NCI-H526 (cell line): ENCODE results near the gene HDDC2.
A peak's percentile ranks its signal among the peaks of the same experiment; 100 is the strongest.

ENCODE experiments used
- DNase-seq, 2 experiments: peaks; one replicate each; lab custom pipeline; 2025; lab: John Stamatoyannopoulos, UW

The HDDC2 gene, protein sequence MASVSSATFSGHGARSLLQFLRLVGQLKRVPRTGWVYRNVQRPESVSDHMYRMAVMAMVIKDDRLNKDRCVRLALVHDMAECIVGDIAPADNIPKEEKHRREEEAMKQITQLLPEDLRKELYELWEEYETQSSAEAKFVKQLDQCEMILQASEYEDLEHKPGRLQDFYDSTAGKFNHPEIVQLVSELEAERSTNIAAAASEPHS

DNA sequence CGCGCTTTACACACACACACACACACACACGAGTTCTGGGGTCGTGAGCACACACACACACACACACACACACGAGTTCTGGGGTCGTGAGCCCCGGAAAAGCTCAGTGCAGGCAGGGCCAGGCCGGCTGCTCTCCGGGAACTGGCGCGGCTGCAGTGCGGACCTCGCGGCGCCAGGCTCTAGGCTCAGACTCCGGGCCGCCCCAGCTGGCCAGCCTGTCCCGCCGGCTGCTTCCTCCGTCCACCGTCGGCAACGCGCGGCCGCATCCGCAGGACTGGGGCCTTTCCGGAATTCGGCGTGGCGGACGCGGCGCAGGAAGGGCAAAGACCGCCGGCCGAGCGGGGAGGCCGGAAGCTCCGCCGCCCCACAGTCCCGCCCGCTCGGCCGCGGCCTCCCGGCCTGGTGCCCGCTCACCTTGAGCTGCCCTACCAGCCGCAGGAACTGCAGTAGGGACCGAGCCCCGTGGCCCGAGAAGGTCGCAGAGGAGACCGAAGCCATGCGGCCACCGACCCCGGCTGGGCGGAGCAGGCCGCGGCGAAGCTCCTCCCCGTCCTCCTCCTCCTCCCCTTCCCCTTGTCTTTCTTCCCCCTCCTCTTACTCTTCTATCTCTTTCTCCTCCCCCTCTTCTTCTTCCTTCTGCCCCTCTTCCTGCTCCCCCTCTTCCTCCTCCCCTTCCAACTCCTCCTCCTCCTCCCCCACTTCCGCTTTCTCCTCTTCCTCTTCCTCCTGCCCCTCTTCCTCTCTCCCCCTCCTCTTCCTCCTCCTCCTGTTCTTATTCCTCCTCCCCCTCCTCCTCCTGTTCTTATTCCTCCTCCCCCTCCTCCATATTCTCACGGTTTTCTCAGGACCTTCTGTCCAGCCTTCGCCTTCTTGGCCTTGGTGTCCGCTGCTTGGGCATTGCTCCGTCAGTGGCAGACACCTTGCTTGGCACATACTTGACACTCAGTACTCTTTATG is at the start of gene HDDC2:
HDDC2 (minus strand) TSS at position 533 of the 957 bp plus-strand sequence; CDS start at position 498, 35 bp downstream.
- peak in 1 of 2 experiments; percentile 63 for DNase-seq

DNA sequence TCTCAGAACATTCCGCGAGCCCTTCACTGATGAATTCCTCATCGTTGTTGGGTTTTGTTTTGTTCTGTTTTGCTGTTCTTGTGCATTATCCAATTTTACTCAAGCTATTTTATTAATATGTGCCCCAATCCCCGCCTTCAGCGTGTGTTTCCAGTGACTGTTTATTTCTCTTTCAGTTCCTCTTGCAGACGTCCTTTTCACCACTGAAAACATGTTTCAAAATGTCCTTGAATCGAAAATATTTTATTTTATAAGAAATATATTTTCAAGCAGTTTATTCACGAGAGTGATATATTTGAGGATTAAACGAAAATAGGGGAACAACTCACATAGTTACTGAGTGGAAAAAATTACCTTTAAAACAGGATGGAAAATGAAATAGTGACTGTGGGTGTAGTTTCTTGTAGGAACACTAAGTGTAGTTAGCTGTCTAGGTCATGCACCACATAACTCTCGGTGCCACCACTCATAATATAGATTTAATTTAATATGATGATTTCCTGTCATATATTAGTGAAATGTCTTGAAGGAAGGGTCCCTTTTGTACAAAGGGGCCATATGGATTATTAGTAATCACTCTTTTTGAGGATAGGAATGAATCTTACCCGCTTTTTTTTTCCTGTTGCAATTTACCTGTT is 45.3 kb upstream of the HDDC2 start:
- no peak for DNase-seq

DNA sequence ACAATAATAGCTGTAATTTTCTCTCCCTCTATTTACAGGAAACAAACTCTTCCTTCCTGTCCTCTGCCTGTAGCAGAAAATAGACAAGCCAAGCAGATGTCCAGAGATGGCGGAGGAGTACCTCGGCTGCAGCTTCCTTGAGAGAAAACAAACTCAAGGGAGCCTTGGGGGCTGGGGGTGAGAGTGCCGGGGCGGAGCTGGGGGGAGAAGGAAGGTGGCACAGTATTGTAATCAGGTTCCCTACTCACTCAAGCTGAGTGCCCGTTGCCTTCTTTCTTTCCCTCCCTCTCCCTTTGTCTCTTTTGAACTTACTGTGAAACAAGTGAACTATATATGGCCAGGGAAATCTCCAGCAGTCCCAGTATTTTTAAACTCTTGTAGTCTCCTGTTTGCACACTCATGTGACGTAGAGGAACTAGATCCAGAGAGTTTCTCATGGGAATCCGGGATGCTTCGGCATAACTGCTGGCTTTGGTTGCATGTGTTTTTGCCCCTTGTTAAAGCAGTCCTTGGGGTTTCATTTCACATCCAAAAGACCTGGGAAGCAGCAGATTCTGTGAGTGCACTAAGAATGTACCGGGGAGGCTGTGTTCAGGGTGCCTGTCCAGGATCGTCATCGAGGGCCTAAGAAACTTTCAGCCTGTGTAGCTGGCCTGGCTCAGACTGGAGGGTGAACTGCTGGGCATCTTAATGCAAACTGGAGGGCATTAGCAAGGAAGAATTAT is 44.6 kb upstream of the HDDC2 start:
- DNase-seq: no peak

DNA sequence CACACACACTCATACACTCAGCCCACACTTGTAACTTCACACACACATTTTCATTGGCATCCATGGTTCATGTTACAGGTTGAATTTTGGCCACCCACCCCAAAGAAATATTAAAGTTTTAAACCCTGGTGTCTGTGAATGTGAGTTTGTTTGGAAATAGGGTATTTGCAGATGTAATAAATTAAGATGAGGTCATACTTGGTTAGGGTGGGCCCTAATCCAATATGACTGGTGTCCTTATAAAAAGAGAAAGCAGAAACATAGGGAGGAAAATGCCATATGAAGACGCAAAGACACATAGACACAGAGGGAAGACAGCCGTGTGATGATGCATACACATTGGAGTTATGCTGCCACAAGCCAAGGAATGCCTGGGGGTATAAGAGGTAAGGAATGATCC is 39.7 kb upstream of the HDDC2 start:
- DNase-seq: no peak

DNA sequence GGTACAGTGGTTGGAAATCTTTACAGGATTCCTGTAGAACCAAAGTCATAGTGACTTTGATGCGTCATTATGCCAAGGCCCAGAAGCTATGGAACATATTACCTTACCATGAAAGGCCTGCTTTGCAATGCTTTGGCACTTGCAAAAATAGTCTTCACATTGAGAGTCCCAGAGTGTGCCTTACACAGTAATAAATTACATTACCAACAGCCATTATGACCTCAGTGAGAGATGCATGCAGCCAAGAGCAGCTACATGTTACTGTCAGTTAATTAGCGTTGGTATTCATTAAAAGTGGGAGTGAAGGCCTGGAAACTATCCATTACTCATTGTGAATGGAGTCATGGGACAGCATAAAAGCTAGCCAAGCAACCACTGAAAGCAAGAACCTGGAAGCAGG is 39.2 kb upstream of the HDDC2 start:
- no peak for DNase-seq

DNA sequence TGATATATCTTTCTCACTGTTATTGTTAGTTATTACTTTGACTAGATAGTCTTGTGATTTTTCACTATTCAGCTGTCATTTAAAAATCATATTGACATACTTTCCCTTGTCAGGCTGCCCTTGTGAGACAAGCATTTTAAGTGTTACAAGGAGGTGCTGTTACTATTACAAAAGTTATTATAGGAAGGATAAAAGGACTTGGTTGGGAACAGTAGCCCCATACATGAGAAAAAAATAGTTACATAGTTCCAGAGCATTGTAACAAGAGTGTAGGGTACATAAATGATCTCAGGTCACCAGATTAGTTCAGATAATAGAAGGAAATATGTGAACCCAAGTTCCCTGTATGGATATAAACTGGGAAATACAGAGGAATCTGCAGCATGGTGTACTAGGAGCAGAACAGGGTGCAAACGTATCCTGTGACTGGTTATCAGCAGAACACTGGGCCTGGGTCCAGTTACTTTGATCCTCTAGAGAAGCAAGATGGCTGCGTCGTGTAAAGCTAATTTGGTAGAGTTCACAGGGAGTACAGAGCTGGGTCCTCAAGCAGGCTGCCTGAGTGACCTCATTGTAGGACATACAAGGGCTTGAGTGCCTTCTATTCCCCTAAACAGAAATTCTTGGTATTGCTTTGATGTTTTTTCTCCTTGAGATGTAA is 38.5 kb upstream of the HDDC2 start:
- no peak for DNase-seq

DNA sequence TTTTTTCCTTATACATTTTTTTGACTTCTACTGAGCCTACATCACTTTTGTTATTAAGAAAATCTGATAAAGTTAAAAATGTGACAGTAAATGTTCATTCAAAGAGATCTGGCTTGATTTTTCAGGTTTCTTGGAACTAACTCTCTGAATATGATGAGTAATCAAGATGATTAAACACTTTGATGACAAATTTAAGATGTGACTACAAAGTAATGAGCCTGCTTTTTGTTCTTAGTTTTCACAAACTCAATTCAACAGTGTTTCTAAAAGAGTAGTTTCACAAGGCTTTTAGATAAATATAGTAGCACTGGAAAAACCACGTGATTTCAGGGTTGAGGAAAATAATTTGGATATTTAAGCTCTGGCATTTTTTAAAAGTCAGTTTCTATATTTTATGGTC is 37.9 kb upstream of the HDDC2 start:
- no peak for DNase-seq

DNA sequence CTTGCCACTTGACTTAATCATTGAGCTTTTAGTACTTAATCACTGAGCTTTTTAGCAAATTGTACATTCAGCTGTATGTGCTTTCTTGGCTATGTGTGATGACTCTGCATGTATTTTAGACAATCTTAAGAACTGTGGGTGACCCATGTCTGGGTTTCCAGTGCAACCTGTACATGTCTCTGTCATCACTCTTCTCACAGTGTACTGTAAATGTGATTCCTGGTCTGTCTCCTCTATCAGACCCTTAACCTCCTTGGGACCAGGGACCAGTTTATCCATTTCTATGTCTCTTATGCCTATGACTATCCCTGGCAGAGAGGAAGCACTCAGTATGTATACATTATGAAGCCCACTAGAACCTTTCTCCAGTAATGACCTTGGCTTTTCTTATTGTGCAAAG is 36.6 kb upstream of the HDDC2 start:
- no peak for DNase-seq

DNA sequence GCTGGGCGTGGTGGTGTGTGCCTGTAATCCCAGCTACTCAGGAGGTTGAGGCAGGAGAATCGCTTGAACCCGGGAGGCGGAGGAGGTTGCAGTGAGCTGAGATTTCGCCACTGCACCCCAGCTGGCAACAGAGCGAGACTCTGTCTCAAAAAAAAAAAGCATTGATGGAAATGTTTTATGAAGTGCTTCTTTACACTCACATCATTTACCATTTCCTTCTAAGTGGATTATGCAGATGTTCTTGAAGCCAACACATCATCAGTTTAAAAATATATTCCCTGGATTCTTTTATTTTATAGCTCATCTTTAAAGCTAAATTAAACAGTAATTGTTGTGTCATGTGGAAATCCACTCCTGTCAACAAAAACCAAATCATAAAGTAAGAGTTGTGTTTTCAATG is 35.9 kb upstream of the HDDC2 start:
- DNase-seq: no peak

DNA sequence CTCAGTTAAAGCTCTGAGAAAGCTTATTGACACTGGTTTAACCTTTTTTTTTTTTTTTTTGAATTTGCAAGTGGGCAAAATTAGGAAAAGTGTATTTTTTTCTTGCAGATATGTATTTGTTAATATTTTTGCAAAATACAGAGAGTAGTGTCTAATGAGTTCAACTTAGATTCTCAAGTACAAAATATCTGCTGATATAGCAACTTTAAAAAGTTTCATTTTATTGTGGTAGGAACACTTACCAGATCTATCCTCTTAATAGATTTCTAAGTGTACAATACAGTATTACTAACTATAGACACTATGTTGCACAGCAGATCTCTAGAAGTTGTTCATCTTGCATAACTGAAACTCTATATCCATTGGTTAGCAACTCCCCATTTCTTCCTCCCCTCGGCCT is 30.9 kb upstream of the HDDC2 start:
- no peak for DNase-seq

DNA sequence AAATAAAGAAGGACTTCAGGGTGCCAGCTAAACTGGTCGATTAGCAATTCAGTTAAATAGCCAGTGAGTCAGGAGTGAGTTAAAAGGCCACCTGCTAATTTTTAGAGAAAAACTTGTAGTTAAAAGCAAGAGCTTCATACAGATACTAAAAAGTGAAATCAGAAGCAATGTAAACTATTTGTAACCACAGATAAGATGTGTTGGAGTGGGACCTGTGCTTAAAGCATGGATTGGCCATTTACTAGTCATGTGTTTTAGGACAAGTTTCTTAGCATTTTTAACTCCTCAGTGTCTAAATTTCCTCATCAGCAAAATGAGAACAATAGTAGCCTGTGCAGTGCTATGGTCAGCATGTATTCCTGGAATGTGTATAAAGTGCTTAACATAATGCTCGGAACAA is 23.8 kb upstream of the HDDC2 start:
- DNase-seq: no peak

DNA sequence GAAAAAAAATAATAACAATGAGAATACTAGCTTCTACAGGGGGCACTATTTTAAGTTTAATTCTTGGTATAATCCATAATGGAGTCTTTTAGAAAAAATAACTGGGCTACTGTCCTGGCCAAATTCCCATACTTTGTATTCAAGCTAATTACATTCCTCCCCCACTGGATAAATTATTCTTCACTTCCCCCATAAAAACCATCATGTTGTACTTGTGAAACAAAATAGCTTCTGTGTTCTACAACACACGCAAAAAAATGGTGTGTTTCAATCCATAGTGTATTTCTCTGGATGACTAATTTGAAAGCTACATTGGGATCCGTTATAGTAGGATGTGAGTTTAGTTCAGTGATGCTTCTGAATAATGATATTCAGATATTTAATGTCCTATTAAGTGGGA is 21.6 kb upstream of the HDDC2 start:
- no peak for DNase-seq

DNA sequence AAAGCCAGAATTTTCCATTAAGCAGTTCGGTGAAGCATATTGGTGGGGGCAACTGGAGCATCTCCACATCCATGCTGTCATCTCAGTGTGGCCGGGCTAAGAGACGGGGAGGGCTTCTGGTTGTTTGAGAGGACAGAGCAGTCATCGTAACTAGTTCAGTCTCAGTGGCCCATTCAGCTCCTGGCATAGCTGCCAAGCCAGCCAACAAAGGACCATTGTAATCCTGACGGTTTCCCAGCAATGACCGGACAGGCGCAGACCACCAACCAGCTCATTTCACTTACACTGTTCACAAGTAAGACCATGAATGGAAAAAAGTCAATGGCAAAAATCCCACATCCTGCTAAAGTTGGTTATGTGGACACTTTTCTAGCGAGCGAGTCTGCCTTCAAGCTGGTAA is 14.9 kb upstream of the HDDC2 start:
- no peak for DNase-seq

DNA sequence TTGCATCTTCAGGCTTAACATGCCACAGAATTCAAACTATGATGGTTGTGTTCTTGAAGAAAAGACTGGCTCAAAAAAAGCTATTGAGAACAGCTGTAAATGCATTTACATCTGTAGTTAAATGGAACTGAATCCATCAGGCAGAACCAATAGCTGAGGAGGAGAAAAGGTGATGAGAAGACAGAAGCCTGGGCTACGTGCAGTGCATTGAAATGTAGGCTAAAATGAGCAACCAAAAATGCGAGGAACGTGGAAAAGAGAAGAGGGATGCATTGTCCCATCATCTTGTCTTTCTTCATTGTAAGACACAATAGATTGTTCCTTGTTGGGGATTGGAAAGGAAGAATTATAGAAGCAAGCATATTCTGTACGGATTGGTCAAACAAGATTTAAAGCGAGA is 13.8 kb upstream of the HDDC2 start:
- no peak for DNase-seq

DNA sequence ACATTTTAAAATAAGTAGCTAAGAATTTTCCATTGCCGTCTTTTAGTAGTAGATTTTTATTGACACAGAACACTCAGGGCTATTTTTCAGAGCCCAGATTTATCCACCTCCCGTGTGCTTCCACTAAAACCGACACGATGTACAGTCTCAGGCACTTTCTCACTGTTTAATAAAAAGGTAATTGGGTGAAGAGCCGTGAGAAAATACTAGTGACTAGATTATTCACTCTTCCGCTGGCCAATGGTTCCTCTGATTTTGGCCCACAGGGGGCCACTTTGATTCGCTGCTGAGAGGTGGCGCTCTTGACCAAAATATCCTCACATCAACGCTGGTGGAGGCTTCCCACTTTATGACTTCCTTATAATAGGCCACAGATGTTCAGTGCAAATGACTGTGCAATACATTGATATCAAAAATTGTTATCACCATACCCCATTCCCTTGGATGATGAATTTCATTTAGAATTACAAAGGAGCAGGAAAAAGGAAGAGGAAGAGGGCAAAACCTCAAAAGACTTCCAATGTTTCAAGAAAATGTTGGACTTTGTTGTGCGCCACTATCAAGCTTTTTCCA is 12.3 kb upstream of the HDDC2 start:
- peak; percentile 19 to 76 for DNase-seq

DNA sequence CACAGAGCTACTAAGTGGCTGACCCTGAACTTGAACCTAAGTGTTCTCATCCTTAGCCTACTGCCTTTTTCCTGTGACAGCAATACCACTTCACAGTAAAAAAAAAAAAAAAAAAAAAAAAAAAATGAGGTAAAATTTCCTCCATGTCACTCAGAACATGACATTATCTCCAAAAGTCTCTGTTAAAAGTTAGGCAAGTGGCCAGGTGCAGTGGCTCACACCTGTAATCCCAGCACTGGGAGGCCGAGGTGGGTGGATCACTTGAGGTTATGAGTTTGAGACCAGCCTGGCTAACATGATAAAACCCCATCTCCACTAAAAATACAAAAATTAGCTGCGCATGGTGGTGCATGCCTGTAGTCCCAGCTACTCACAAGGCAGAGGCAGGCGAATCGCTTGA is 11.2 kb upstream of the HDDC2 start:
- DNase-seq: no peak

DNA sequence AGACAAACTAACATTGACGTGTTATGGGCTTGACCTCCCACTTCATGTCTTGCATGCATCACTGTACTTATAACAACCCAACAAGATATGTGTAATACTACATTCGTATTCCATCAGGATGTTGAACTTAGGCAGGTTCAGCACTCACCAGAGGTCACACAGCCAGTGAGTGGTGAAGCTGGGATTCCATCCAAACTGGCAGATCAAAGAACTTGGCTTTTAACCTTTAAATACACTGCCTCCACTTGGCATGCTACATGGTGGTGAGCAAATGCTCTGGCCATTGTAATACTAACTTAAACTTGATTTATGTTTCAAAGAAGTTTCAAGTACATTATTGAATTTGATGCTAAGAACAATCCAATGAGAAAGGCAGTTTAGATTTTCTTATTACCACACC is 10.7 kb upstream of the HDDC2 start:
- no peak for DNase-seq

DNA sequence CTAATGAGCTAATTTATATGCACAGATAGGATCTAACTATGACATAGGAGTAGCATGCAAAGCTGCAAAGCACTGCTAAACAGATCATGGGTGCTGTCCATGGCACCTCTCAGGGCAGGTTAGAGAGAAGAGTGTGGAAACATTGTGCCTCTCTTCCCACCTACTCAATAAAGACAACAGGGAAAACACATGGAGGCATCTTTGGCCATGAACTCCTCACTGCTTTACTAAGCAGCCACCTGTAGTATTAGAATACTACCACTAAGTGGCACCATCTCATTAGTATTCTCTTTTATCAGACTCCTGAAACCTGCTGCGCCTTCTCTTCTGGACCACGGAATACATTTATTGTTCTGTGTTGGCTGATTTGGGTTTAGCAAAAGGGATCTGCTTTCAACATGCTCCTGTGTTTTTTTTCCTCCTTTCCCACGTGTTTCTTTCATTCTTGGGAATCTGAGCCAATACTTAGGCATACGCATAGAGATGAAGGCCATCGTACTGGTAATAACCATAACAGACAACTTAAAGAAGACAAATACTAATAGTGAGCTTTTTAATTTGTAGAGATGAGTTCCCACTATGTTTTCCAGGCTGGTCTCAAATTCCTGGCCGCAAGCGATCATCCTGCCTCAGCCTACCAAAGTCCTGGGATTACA is 9.4 kb upstream of the HDDC2 start:
- DNase-seq: peak; percentile 50 to 79

DNA sequence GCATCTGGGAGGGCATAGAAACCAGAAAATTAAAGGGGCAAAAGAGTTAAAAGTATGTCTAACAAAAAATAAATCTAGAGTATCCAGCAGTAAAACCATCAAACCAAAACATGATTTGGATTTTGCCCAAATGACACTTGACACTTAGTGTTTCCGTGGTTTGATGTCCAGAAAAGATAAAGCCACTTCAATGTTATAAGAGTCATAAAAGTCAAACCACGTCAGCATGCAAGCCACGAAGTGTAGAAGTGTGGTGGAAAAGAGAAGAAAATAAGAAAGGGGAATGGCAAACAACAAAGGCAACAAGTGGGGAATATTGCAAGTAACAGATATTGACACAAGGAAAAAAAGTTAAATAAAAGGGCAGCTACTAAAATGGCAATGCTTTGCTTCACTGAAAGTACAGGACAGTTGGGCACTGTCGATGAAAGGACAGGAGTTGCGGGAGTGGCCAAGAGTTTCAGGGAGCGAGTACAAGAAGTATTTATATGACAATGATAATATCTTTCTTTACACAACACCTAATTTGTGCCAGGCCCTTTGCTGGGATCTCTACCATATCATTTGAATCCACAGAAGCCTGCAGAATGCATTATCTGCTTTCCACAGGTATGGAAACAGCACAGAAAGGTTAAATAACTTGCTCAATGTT is 6.3 kb upstream of the HDDC2 start:
- DNase-seq: no peak

DNA sequence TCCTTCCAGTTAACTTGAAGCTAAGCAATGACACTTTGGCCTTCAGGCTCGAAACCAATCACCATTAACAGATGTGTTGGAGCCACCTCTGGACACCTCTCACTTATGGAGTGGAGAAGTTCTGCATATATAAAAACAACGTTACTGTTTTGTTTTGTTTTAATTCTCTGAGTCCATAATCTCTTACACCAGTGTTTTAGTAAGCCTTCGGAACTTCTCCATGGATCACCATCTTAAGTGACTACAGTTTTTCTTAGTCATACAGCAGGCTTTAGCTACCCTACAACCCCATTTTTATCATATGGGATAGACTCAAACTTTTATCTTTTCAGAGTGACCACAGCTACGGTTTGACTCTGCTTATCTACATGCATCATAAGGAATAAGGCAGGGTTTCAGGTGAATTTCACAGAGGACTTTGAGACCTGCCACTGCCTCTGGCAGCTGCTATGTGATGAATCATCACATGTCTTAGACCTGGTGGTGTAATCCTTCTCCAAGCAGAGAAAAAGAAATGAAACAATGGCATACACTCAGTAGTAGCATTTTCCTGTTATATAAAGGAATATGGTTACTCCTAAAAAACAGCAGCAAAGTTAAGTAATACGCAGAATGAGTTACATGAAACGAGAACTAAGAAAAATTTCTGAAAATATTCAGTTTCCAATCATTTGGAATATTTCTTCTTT is 5.5 kb upstream of the HDDC2 start:
- no peak for DNase-seq
